ENCODE results near the gene NME1.

- TF ChIP-seq EZH2phosphoT487 (IDR thresholded peaks at IDR 0.05; ENCODE audit: borderline replicate concordance, low read depth) (no peak), CTCF (IDR thresholded peaks at IDR 0.05) (no peak), YY1 (IDR thresholded peaks at IDR 0.05; ENCODE audit: low read depth) (no peak), GABPA (IDR thresholded peaks at IDR 0.05; ENCODE audit: low read depth) (no peak), EP300 (IDR thresholded peaks at IDR 0.05; ENCODE audit: borderline replicate concordance in 1 of 2, low read depth in 1 of 2, low read length in 1 of 2) (no peak), RCOR1 (IDR thresholded peaks at IDR 0.05; ENCODE audit: low read length) (no peak)
- TF ChIP-seq, protein P1, sequence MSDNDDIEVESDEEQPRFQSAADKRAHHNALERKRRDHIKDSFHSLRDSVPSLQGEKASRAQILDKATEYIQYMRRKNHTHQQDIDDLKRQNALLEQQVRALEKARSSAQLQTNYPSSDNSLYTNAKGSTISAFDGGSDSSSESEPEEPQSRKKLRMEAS (IDR thresholded peaks at IDR 0.05; ENCODE audit: low read depth): no peak
Measured at GRCh38 chr17:51189628-51190027, 36.3 kb downstream of the NME1 start.

Measured in SK-N-SH (cell line).